HG03039 (cell line): ENCODE measurements around the gene OR1C1.
"Not testable (repeated sequence)": the region's sequence is repeated elsewhere in the genome, so short reads cannot be mapped to it uniquely, and the experiment has no call there.

ENCODE experiments used
- ATAC-seq: cut with Tn5 transposase; IDR thresholded peaks from one replicate; pipeline ENCODE4 v1.9.1; 2021; ENCODE audit warnings: mild to moderate bottlenecking, moderate library complexity; ENCODE audit not compliant: unreplicated experiment

Gene OR1C1

GRCh38 chr1:247760456-247760855 lies at the start of gene OR1C1:
Gene OR1C1 (minus strand): TSS chr1:247760556. CDS start chr1:247758406, 2,150 bp downstream.
- ATAC-seq, result no peak

- no peak for ATAC-seq
Observed at GRCh38 chr1:247797518-247797917, 37.2 kb upstream of the OR1C1 start.

- ATAC-seq, result no peak
Observed at GRCh38 chr1:247769603-247770002, 9.2 kb upstream of the OR1C1 start.

GRCh38 chr1:247754311-247754710 lies 6.0 kb downstream of the OR1C1 start:
- ATAC-seq, result not testable (repeated sequence)

- no peak for ATAC-seq
Observed at GRCh38 chr1:247749870-247750269, 10.5 kb downstream of the OR1C1 start.

- ATAC-seq, result no peak
Observed at GRCh38 chr1:247748041-247748440, 12.3 kb downstream of the OR1C1 start, which contains the start of gene OR14A2. Gene OR14A2 (minus strand): TSS chr1:247748141.

GRCh38 chr1:247747616-247748015 lies 12.7 kb downstream of the OR1C1 start:
- no peak for ATAC-seq

- ATAC-seq, result no peak
Observed at GRCh38 chr1:247746391-247746935, 13.9 kb downstream of the OR1C1 start.

GRCh38 chr1:247742215-247742760 lies 18.1 kb downstream of the OR1C1 start:
- ATAC-seq, result not testable (repeated sequence)

GRCh38 chr1:247741756-247742155 lies 18.6 kb downstream of the OR1C1 start:
- no peak for ATAC-seq

GRCh38 chr1:247740721-247741120 lies 19.6 kb downstream of the OR1C1 start:
- no peak for ATAC-seq

GRCh38 chr1:247738315-247738714 lies 22.0 kb downstream of the OR1C1 start, which contains the start of gene OR14K1:
Gene OR14K1 (plus strand): TSS chr1:247738615. CDS start chr1:247738615, 0 bp downstream.
- ATAC-seq, result no peak

- no peak for ATAC-seq
Observed at GRCh38 chr1:247721222-247721621, 39.1 kb downstream of the OR1C1 start.

- no peak for ATAC-seq
Observed at GRCh38 chr1:247716546-247716945, 43.8 kb downstream of the OR1C1 start, which contains the start of gene OR6F1. Gene OR6F1 (minus strand): TSS chr1:247716646. CDS start chr1:247712755, 3,891 bp downstream.

GRCh38 chr1:247713753-247714152 lies 46.6 kb downstream of the OR1C1 start:
- ATAC-seq, result no peak

- ATAC-seq, result not testable (repeated sequence)
Observed at GRCh38 chr1:247710681-247711080, 49.7 kb downstream of the OR1C1 start.
